Gastroesophageal sphincter (tissue), 4 donors: ENCODE results near the gene MCF2. TPM values are rescaled to one million over a fixed set of nuclear protein-coding genes. Genes with fewer than 3 reads are reported as not detected.

Experiments used
- ATAC-seq: fragments of 150-250 bp; one replicate; pipeline ENCODE4 v1.9.1; 2016; ENCODE audit warnings: mild to moderate bottlenecking, moderate library complexity
- H3K27ac ChIP-seq, 4 donors: fragments of 200-600 bp; sonication (generic) in 3 of 4; 1 replicate in 3 of 4; 2 replicates in 1 of 4; pipeline ENCODE4 v1.5.1; 2016 to 2019
- H3K27me3 ChIP-seq: fragments of 200-600 bp; sonication (generic); one replicate; pipeline ENCODE4 v1.5.1; 2019
- H3K36me3 ChIP-seq, 2 donors: fragments of 200-600 bp; sonication (generic); one replicate each; pipeline ENCODE4 v1.5.1; 2019; ENCODE audit warnings: control low read depth in 1 of 2
- H3K4me1 ChIP-seq, 3 donors: fragments of 200-600 bp; sonication (generic); 1 replicate in 2 of 3; 2 replicates in 1 of 3; pipeline ENCODE4 v1.5.1; 2016 to 2019; ENCODE audit warnings: control low read depth in 2 of 3
- H3K4me3 ChIP-seq, 2 donors: fragments of 200-600 bp; sonication (generic); one replicate each; pipeline ENCODE4 v1.5.1; 2019; ENCODE audit warnings: mild to moderate bottlenecking in 1 of 2, moderate library complexity in 1 of 2
- H3K9me3 ChIP-seq, 3 donors: fragments of 200-600 bp; sonication (generic); one replicate each; pipeline ENCODE4 v1.5.1; 2017 to 2019; ENCODE audit warnings: control low read depth in 2 of 3
- EP300 ChIP-seq: sonication (generic); formaldehyde crosslinking; IDR thresholded peaks from one replicate; pipeline ENCODE4 v1.6.1; 2017; ENCODE audit warnings: antibody characterized with exemption, mild to moderate bottlenecking
- POLR2A ChIP-seq, 2 donors: fragments of 450-650 bp; IDR thresholded peaks; one replicate each; pipeline ENCODE4 v1.6.1; 2017; ENCODE audit warnings: antibody characterized with exemption in 2 of 2, mild to moderate bottlenecking in 2 of 2, moderate library complexity in 1 of 2
- POLR2AphosphoS5 ChIP-seq: sonication (generic); formaldehyde crosslinking; IDR thresholded peaks from one replicate; pipeline ENCODE4 v1.6.1; 2017; ENCODE audit warnings: antibody characterized with exemption
- WGBS, 2 donors: methylation state at CpG; one replicate each; pipeline ENCODE4 v1.1.5; 2018; ENCODE audit warnings: low coverage in 1 of 2; 5-methylcytosine and 5-hydroxymethylcytosine counted together
- total RNA-seq, 4 donors: library from RNA; depleted of rRNA; stranded (reverse); fragments of >200 nt; gene quantifications; one replicate each; pipeline ENCODE4 v1.1.0, GENCODE V29; 2016
- TF ChIP-seq, protein P1 (sequence below), 4 experiments: fragments of 200-600 bp in 2 of 4; fragments of 450-650 bp in 2 of 4; sonication (generic) in 1 of 4; IDR thresholded peaks; one replicate each; pipeline ENCODE4 v1.5.1; 2017 to 2019; ENCODE audit warnings: antibody characterized with exemption in 4 of 4, mild to moderate bottlenecking in 2 of 4, moderate library complexity in 2 of 4

Gene MCF2
- total RNA-seq, 4 donors from 2014 or later, result 0.40 to 1.1 TPM; not detected in 2

DNA sequence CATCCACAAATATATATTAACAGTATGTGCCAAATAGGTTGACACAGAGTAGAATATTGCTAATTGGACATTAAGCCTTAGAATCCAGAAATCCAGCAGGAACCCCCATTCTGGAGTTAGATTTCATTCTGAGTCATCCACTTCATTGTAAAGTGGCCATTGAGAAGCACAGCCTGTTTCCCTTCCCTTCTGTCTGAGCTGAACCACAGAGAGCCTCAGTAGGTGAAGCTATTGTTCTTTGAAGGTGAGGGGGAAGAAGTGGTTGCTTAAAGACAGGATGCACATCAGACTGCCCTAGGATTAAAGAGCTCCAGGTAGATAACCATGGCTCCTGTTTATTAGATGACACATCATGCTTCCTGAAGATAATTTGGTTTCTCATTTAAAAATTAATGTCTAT lies 30.6 kb upstream of the MCF2 start:
- ATAC-seq, result no peak
- H3K36me3 ChIP-seq, result peaks cover 0 to 28% of the 10 kb centered on the region in 2 donors
- no peak overlapping the region for H3K4me3 ChIP-seq
- no peaks in the 10 kb centered on the region for H3K9me3 ChIP-seq
- H3K27me3 ChIP-seq, result no peaks in the 10 kb centered on the region
- TF ChIP-seq, protein P1, sequence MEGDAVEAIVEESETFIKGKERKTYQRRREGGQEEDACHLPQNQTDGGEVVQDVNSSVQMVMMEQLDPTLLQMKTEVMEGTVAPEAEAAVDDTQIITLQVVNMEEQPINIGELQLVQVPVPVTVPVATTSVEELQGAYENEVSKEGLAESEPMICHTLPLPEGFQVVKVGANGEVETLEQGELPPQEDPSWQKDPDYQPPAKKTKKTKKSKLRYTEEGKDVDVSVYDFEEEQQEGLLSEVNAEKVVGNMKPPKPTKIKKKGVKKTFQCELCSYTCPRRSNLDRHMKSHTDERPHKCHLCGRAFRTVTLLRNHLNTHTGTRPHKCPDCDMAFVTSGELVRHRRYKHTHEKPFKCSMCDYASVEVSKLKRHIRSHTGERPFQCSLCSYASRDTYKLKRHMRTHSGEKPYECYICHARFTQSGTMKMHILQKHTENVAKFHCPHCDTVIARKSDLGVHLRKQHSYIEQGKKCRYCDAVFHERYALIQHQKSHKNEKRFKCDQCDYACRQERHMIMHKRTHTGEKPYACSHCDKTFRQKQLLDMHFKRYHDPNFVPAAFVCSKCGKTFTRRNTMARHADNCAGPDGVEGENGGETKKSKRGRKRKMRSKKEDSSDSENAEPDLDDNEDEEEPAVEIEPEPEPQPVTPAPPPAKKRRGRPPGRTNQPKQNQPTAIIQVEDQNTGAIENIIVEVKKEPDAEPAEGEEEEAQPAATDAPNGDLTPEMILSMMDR (IDR thresholded peaks at IDR 0.05), result no peak
- no peak for TF ChIP-seq POLR2A (IDR thresholded peaks at IDR 0.05)
- no peak for TF ChIP-seq POLR2AphosphoS5
- no peak for TF ChIP-seq EP300
- H3K27ac ChIP-seq, result no peak overlapping the region
- H3K4me1 ChIP-seq, result no peaks in the 10 kb centered on the region

DNA sequence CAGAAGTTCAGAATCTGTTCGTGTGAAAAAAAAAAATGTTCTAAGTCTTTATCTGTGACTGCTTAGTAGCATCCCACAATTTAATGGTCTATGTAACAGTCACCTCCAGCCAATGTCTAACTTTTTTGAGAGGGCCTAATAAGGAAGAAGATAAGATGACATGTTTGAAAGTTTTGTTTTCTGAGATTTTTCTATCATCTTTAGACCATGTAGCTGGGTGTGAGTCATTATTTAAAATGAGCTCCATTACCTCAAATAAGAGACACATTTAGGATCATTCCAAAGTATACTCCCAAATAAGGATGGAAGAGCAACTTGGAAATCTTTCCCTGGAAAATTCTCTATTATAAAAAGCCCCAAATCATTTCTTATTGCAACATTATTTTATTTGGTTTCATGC lies 28.2 kb upstream of the MCF2 start:
- Histone ChIP-seq H3K4me1 (no peaks in the 10 kb centered on the region), H3K4me3 (no peak overlapping the region), H3K9me3 (no peaks in the 10 kb centered on the region), H3K27ac (no peak overlapping the region), H3K27me3 (no peaks in the 10 kb centered on the region), H3K36me3 (peaks cover 0 to 29% of the 10 kb centered on the region in 2 donors)
- WGBS, 2 donors, result 70 to 71% methylated on average over 1 of the region's 1 CpG
- no peak for ATAC-seq
- TF ChIP-seq EP300 (no peak), POLR2A (IDR thresholded peaks at IDR 0.05) (no peak), POLR2AphosphoS5 (no peak)
- TF ChIP-seq, protein P1 (IDR thresholded peaks at IDR 0.05), result no peak

DNA sequence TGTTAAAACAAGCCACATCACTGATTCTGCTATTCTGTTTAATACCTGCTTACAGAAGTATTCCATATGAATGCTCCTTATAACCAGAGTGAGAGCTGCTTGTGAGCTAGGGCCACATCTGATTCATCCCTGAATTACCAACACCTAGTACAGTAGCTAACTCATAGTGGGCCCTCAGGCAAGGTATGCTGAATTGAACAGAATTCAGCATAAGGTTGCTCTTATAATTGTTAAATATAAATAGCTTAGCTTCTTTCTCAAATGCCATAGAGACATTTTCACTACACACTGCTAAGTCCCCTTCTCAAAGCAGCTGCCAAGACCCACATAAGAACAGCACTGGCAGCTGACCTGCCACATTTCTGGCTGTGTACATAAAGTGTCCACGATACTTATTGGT lies 27.0 kb upstream of the MCF2 start:
- no CpG with 5 or more reads among the region's 1 CpG for WGBS, 2 donors
- TF ChIP-seq POLR2A (IDR thresholded peaks at IDR 0.05) (no peak), EP300 (no peak), POLR2AphosphoS5 (no peak)
- TF ChIP-seq, protein P1 (IDR thresholded peaks at IDR 0.05), result no peak
- Histone ChIP-seq H3K27ac (no peak overlapping the region), H3K4me1 (no peaks in the 10 kb centered on the region), H3K36me3 (peaks cover 0 to 25% of the 10 kb centered on the region in 2 donors), H3K4me3 (no peak overlapping the region), H3K9me3 (no peaks in the 10 kb centered on the region), H3K27me3 (no peaks in the 10 kb centered on the region)
- ATAC-seq, result no peak

DNA sequence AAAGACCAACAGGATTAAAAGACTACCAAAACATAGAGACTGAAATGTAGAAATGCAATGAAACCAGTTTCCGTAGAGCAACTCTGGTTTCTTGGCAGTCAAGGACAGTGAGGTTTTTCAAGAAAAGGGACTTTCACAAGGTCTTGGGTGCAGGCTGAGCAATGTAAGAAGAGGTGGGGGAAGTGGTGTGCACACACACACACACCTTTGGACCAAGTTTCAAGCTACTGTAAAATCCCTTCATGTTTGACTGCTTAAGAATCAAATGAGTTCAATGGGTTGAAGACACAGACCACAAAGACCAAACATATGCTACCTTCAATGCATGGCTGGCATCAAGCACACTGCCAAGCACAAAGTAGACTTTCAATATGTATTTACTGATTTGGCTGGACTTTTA lies 17.8 kb upstream of the MCF2 start:
- WGBS, 2 donors, result 100% methylated on average over 1 of the region's 1 CpG; no CpG with 5 or more reads in 1 of the 2 donors
- Histone ChIP-seq H3K27me3 (no peaks in the 10 kb centered on the region), H3K36me3 (peaks cover 0 to 3% of the 10 kb centered on the region in 2 donors), H3K27ac (no peak overlapping the region), H3K4me3 (no peak overlapping the region), H3K9me3 (no peaks in the 10 kb centered on the region), H3K4me1 (no peaks in the 10 kb centered on the region)
- ATAC-seq, result no peak
- TF ChIP-seq, protein P1 (IDR thresholded peaks at IDR 0.05), result no peak
- TF ChIP-seq EP300, result no peak

DNA sequence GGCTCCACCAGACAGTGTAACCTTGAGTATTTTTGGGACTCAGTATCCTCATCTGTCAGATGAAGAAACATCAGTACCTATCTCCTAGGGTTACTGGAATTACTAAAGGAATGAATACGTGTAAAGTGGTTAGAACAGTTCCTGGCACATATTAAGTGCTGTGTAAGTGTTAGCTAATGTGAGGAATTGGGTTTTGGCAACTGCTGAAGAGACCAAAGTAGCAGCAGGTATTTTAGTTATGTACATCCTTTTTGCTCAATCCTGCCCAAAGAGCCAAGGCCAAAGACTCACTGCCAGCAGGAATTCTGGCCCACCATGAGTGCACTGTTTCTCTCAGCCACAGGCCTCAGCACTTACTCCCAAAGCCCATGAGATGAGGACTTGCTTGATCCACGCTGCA lies 16.7 kb upstream of the MCF2 start:
- Histone ChIP-seq H3K4me3 (no peak overlapping the region), H3K4me1 (no peaks in the 10 kb centered on the region), H3K27me3 (no peaks in the 10 kb centered on the region), H3K27ac (no peak overlapping the region), H3K9me3 (no peaks in the 10 kb centered on the region), H3K36me3 (peaks cover 0 to 3% of the 10 kb centered on the region in 2 donors)
- TF ChIP-seq, protein P1 (IDR thresholded peaks at IDR 0.05), result no peak
- TF ChIP-seq POLR2A (IDR thresholded peaks at IDR 0.05) (no peak), POLR2AphosphoS5 (no peak), EP300 (no peak)
- ATAC-seq, result no peak
- WGBS, 2 donors, result 50 to 52% methylated on average over 2 of the region's 2 CpGs
